ENCODE results near the gene EED. TPM values are rescaled to one million over a fixed set of nuclear protein-coding genes. Genes with fewer than 3 reads are reported as not detected.
"Not testable (repeated sequence)": the region's sequence is repeated elsewhere in the genome, so short reads cannot be mapped to it uniquely, and the experiment has no call there.

The EED gene
- total RNA-seq, 1 experiment from 2014 or later: 137 TPM

DNA sequence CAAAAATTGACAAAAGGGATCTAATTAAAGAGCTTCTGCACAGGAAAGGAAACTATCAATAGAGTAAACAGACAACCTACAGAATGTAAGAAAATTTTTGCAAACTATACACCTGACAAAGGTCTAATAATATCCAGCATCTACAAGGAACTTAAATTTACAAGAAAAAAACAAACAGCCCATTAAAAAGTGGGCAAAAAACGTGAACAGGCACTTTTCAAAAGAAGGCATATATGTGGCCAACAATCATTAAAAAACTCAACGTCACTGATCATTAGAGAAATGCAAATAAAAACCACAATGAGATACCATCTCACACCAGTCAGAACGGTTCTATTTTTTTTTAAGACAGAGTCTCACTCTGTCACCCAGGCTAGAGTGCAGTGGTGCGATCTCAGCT, 20.0 kb upstream of the EED start:
- H3K79me2 ChIP-seq (ENCODE audit: low read length); H3K27me3 ChIP-seq (ENCODE audit: low read length); H3K9ac ChIP-seq (ENCODE audit: low read length); H2AFZ ChIP-seq (ENCODE audit: low read length); H3K9me3 ChIP-seq (ENCODE audit: low read length); H4K20me1 ChIP-seq (ENCODE audit: insufficient read depth, low read depth, low read length); H3K27ac ChIP-seq (ENCODE audit: low read length); H3K9me2 ChIP-seq (replicated peaks; ENCODE audit: insufficient read depth, low read length); H3K36me3 ChIP-seq (ENCODE audit: insufficient read depth, low read length); H3K4me2 ChIP-seq (ENCODE audit: low read depth, low read length, poor library complexity, severe bottlenecking); DNase-seq; H3K4me3 ChIP-seq (ENCODE audit: low read length): not testable (repeated sequence)
- peaks cover 32% of the 10 kb centered on the region for H3K4me1 ChIP-seq (ENCODE audit: low read length)

GRCh38 chr11:86225344-86225743, 19.2 kb upstream of the EED start:
- H3K9me2 ChIP-seq (replicated peaks; ENCODE audit: insufficient read depth, low read length); H3K79me2 ChIP-seq (ENCODE audit: low read length); H3K27me3 ChIP-seq (ENCODE audit: low read length); H3K27ac ChIP-seq (ENCODE audit: low read length); DNase-seq; H3K9me3 ChIP-seq (ENCODE audit: low read length); H4K20me1 ChIP-seq (ENCODE audit: insufficient read depth, low read depth, low read length); H3K4me3 ChIP-seq (ENCODE audit: low read length); H2AFZ ChIP-seq (ENCODE audit: low read length); H3K36me3 ChIP-seq (ENCODE audit: insufficient read depth, low read length); H3K4me2 ChIP-seq (ENCODE audit: low read depth, low read length, poor library complexity, severe bottlenecking); H3K9ac ChIP-seq (ENCODE audit: low read length): not testable (repeated sequence)
- H3K4me1 ChIP-seq (ENCODE audit: low read length): peaks cover 26% of the 10 kb centered on the region

GRCh38 chr11:86228269-86229038, 16.1 kb upstream of the EED start:
- Histone ChIP-seq H3K4me2 (ENCODE audit: low read depth, low read length, poor library complexity, severe bottlenecking) (peak overlapping the region; percentile 10), H2AFZ (ENCODE audit: low read length) (peak overlapping the region; percentile 34), H3K36me3 (ENCODE audit: insufficient read depth, low read length) (no peaks in the 10 kb centered on the region)

DNA sequence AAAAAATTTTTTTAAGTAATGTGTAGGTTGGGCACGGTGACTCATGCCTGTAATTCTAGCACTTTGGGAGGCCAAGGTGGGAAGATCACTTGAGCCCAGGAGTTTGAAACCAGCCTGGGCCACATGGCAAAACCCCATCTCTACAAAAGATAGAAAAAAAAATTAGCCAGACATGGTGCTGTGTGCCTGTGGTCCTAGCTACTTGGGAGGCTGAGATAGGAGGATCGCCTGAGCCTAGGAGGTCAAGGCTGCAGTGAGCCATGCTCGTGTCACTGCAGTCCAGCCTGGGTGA, 15.6 kb upstream of the EED start:
- H3K9me3 ChIP-seq (ENCODE audit: low read length); H3K79me2 ChIP-seq (ENCODE audit: low read length); H3K9me2 ChIP-seq (replicated peaks; ENCODE audit: insufficient read depth, low read length); H2AFZ ChIP-seq (ENCODE audit: low read length); H3K27ac ChIP-seq (ENCODE audit: low read length); H4K20me1 ChIP-seq (ENCODE audit: insufficient read depth, low read depth, low read length); DNase-seq; H3K9ac ChIP-seq (ENCODE audit: low read length); H3K36me3 ChIP-seq (ENCODE audit: insufficient read depth, low read length); H3K4me2 ChIP-seq (ENCODE audit: low read depth, low read length, poor library complexity, severe bottlenecking); H3K4me3 ChIP-seq (ENCODE audit: low read length); H3K27me3 ChIP-seq (ENCODE audit: low read length): not testable (repeated sequence)
- peaks cover 18% of the 10 kb centered on the region for H3K4me1 ChIP-seq (ENCODE audit: low read length)

More at GRCh38 chr11:86228269-86229038, 16.1 kb upstream of the EED start:
- no peak for DNase-seq
- H3K9me3 ChIP-seq (ENCODE audit: low read length): 0 out of 2 replicates have a peak, but pooled peaks cover 4% of the 10 kb centered on the region
- no peaks in the 10 kb centered on the region for H3K79me2 ChIP-seq (ENCODE audit: low read length)
- H3K9me2 ChIP-seq (replicated peaks; ENCODE audit: insufficient read depth, low read length): no peaks in the 10 kb centered on the region
- H3K27ac ChIP-seq (ENCODE audit: low read length): no peak overlapping the region
- no peaks in the 10 kb centered on the region for H3K27me3 ChIP-seq (ENCODE audit: low read length)
- no peak overlapping the region for H3K4me3 ChIP-seq (ENCODE audit: low read length)
- peaks cover 18% of the 10 kb centered on the region for H3K4me1 ChIP-seq (ENCODE audit: low read length)
- no peak overlapping the region for H3K9ac ChIP-seq (ENCODE audit: low read length)
- no peaks in the 10 kb centered on the region for H4K20me1 ChIP-seq (ENCODE audit: insufficient read depth, low read depth, low read length)

DNA sequence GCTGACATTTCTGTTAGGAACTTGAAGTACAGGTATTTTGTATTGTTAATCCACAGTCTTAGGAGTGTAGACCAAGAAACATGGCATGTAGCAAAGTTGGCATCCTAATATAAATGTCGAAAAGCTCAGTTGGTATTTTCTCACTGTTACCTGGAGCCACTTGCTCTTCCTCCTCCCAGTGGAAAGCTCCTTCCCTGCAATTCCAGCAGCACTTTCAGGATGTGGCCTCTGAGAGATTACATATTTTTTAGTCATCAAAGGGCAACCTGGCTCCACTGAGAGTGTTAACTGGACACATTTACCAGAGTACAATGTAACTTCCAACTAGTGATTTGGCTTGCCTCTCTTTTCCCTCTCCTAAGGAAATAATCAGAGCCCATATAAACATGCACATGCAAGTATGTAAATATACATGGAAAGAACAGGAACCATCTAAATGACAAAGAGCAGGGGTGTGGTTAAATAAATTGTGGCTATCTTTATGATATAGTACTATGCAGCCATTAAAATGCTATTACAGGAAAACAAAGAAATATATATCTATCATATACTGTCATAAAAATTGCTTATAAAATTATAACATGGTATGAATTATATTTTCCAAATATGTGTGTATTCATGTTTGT, 14.3 kb upstream of the EED start:
- no peaks in the 10 kb centered on the region for H3K9me3 ChIP-seq (ENCODE audit: low read length)
- no peak overlapping the region for H2AFZ ChIP-seq (ENCODE audit: low read length)
- no peaks in the 10 kb centered on the region for H3K9me2 ChIP-seq (replicated peaks; ENCODE audit: insufficient read depth, low read length)
- H3K4me3 ChIP-seq (ENCODE audit: low read length): no peak overlapping the region
- H3K27ac ChIP-seq (ENCODE audit: low read length): no peak overlapping the region
- H3K9ac ChIP-seq (ENCODE audit: low read length): no peak overlapping the region
- no peak for DNase-seq
- H3K4me2 ChIP-seq (ENCODE audit: low read depth, low read length, poor library complexity, severe bottlenecking): no peak overlapping the region
- peaks cover 18% of the 10 kb centered on the region for H3K4me1 ChIP-seq (ENCODE audit: low read length)
- no peaks in the 10 kb centered on the region for H3K36me3 ChIP-seq (ENCODE audit: insufficient read depth, low read length)
- no peaks in the 10 kb centered on the region for H4K20me1 ChIP-seq (ENCODE audit: insufficient read depth, low read depth, low read length)
- no peaks in the 10 kb centered on the region for H3K79me2 ChIP-seq (ENCODE audit: low read length)
- no peaks in the 10 kb centered on the region for H3K27me3 ChIP-seq (ENCODE audit: low read length)

- Histone ChIP-seq H3K9ac (ENCODE audit: low read length) (no peak overlapping the region), H3K9me3 (ENCODE audit: low read length) (no peaks in the 10 kb centered on the region), H3K4me3 (ENCODE audit: low read length) (no peak overlapping the region), H4K20me1 (ENCODE audit: insufficient read depth, low read depth, low read length) (no peaks in the 10 kb centered on the region), H3K4me2 (ENCODE audit: low read depth, low read length, poor library complexity, severe bottlenecking) (no peak overlapping the region), H2AFZ (ENCODE audit: low read length) (peak overlapping the region; percentile 2; the same call in 1 of the 2 replicates), H3K36me3 (ENCODE audit: insufficient read depth, low read length) (no peaks in the 10 kb centered on the region), H3K79me2 (ENCODE audit: low read length) (no peaks in the 10 kb centered on the region), H3K27ac (ENCODE audit: low read length) (no peak overlapping the region), H3K9me2 (replicated peaks; ENCODE audit: insufficient read depth, low read length) (no peaks in the 10 kb centered on the region), H3K4me1 (ENCODE audit: low read length) (peaks cover 18% of the 10 kb centered on the region), H3K27me3 (ENCODE audit: low read length) (no peaks in the 10 kb centered on the region)
- DNase-seq: no peak
These were observed 13.6 kb upstream of the EED start for GRCh38 chr11:86230921-86231434.

GRCh38 chr11:86232556-86232955, 12.0 kb upstream of the EED start:
- no peaks in the 10 kb centered on the region for H3K79me2 ChIP-seq (ENCODE audit: low read length)
- no peak overlapping the region for H3K9ac ChIP-seq (ENCODE audit: low read length)
- peaks cover 18% of the 10 kb centered on the region for H3K4me1 ChIP-seq (ENCODE audit: low read length)
- no peaks in the 10 kb centered on the region for H3K27me3 ChIP-seq (ENCODE audit: low read length)
- no peak overlapping the region for H3K27ac ChIP-seq (ENCODE audit: low read length)
- no peaks in the 10 kb centered on the region for H3K9me3 ChIP-seq (ENCODE audit: low read length)
- H3K9me2 ChIP-seq (replicated peaks; ENCODE audit: insufficient read depth, low read length): no peaks in the 10 kb centered on the region
- no peak for DNase-seq
- no peak overlapping the region for H3K4me2 ChIP-seq (ENCODE audit: low read depth, low read length, poor library complexity, severe bottlenecking)
- H4K20me1 ChIP-seq (ENCODE audit: insufficient read depth, low read depth, low read length): no peaks in the 10 kb centered on the region
- H3K4me3 ChIP-seq (ENCODE audit: low read length): no peak overlapping the region
- H2AFZ ChIP-seq (ENCODE audit: low read length): no peak overlapping the region
- H3K36me3 ChIP-seq (ENCODE audit: insufficient read depth, low read length): no peaks in the 10 kb centered on the region

- no peak for DNase-seq
- Histone ChIP-seq H3K27ac (ENCODE audit: low read length) (no peak overlapping the region), H4K20me1 (ENCODE audit: insufficient read depth, low read depth, low read length) (no peaks in the 10 kb centered on the region), H2AFZ (ENCODE audit: low read length) (0 out of 2 replicates have a peak overlapping the region, but pooled peaks have one; percentile 18), H3K36me3 (ENCODE audit: insufficient read depth, low read length) (no peaks in the 10 kb centered on the region), H3K9ac (ENCODE audit: low read length) (no peak overlapping the region), H3K4me1 (ENCODE audit: low read length) (peaks cover 13% of the 10 kb centered on the region), H3K4me2 (ENCODE audit: low read depth, low read length, poor library complexity, severe bottlenecking) (no peak overlapping the region), H3K27me3 (ENCODE audit: low read length) (no peaks in the 10 kb centered on the region), H3K4me3 (ENCODE audit: low read length) (no peak overlapping the region), H3K9me3 (ENCODE audit: low read length) (no peaks in the 10 kb centered on the region), H3K9me2 (replicated peaks; ENCODE audit: insufficient read depth, low read length) (no peaks in the 10 kb centered on the region), H3K79me2 (ENCODE audit: low read length) (no peaks in the 10 kb centered on the region)
These were observed 9.6 kb upstream of the EED start for GRCh38 chr11:86234831-86235461.

All from Karpas-422 (cell line).